GM13976 (cell line): ENCODE data around the gene HDGFL2.
"Not testable (repeated sequence)": the region's sequence is repeated elsewhere in the genome, so short reads cannot be mapped to it uniquely, and the experiment has no call there.

Experiments
- DNase-seq: peaks from one replicate; pipeline ENCODE4 v3.0.0; 2012; ENCODE audit warnings: low spot score
- CTCF ChIP-seq: IDR thresholded peaks from 2 replicates; pipeline ENCODE4 v1.5.1; 2012; ENCODE audit warnings: borderline replicate concordance, mild to moderate bottlenecking; ENCODE audit not compliant: insufficient read depth; ENCODE audit errors: extremely low read depth, missing control alignments, control extremely low read depth
- in situ Hi-C: fragments of 300-500 bp; cut with MboI; formaldehyde crosslinking; loops from one replicate; pipeline ENCODE4 v1.12.0; 2022; ENCODE audit warnings: low sequenced_read_pairs, mixed read lengths, inconsistent platforms; ENCODE audit not compliant: unreplicated experiment

Gene HDGFL2

GRCh38 chr19:4539693-4540581 lies 67.8 kb downstream of the HDGFL2 start, which contains the start of gene LRG1:
LRG1 (minus strand) TSS chr19:4540036; CDS start chr19:4540013, 23 bp downstream.
- in situ Hi-C loops, result no loop called here
- TF ChIP-seq CTCF, result no peak
- peak; percentile 77 for DNase-seq

GRCh38 chr19:4541114-4541805 lies 69.2 kb downstream of the HDGFL2 start:
- in situ Hi-C loops, result no loop called here
- no peak for TF ChIP-seq CTCF
- DNase-seq, result no peak

GRCh38 chr19:4541806-4542145 lies 69.7 kb downstream of the HDGFL2 start:
- DNase-seq, in situ Hi-C loops: not testable (repeated sequence)

- no peak for TF ChIP-seq CTCF
- in situ Hi-C loops, result no loop called here
- no peak for DNase-seq
These were observed 71.1 kb downstream of the HDGFL2 start for GRCh38 chr19:4542896-4543841.

- in situ Hi-C loops, result no loop called here
These were observed 71.9 kb downstream of the HDGFL2 start for GRCh38 chr19:4543842-4544647.

More at GRCh38 chr19:4543842-4544647, 71.9 kb downstream of the HDGFL2 start:
- no peak for DNase-seq
- no peak for TF ChIP-seq CTCF
